ENCODE measurements around the gene MYO18B.

Gene MYO18B

DNA sequence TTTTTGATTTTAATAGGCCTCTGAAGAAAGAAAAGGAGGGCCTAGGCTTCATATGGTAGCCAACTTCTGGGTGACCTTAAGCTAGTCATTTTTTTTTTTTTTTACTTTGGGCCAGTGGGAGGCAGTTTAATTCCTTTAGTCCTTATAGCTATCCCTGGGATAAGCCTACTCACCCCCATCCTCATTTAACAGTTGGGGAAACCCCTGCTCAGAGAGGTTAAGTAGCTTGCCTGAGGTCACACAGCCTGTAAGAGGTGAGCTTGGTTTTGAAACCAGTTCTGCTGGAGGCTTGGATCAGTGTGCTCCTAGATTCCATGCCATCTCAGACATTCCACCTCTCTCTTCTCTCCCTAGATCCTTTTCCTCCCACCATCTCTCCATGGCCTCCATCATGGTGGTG is 86.4 kb downstream of the MYO18B start:
- no peak for DNase-seq

GRCh38 chr22:25829237-25829636 is 87.2 kb downstream of the MYO18B start:
- DNase-seq: no peak

DNA sequence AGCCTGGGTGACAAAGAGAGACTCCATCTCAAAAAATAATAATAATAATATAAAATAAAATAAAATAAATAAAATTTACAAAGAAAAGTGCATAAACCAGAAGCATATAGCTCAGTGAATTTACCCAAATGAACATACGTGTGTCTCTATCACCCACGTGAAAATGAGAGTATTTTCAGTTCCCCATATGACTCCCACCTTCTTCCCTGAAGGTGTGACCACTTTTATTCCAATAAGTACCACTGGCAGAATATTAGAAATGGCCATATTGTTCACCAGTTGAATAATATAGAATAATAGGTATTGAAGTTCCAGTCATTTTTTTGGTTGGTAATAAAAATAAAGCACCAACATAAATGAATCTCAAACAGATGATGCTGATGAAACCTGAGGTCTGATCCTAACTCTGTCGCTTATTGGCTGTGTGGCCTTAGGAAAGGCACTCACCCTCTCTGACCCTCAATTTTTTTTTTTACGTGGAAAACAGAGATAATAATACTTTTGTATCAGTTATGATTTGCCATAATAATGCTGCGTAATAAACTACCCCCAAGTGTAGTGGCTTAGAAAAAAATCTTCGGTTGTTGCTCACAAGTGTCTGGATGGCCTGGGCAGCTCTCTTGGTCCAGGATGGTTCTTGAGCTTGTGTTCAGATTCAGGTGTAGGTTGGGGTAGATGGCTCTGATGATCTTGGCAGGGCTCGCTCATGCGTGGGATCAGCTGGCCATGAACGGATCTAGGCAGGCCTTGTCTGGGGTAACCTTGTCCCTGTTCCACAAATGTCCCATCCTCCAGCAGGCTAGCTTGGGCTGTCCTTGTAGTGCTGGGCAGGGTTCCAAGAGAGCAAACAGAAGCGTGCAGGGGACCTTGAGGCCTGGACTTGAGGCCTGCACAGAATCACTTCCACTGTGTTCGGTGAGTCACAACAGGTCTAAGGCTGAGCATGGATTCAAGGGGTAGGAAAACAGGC is 88.1 kb downstream of the MYO18B start:
- DNase-seq: no peak

- no peak for DNase-seq
Measured at GRCh38 chr22:25833091-25833490, 91.1 kb downstream of the MYO18B start.

GRCh38 chr22:25833676-25834075 is 91.7 kb downstream of the MYO18B start:
- DNase-seq: no peak

- DNase-seq: no peak
Measured at GRCh38 chr22:25834490-25834889, 92.5 kb downstream of the MYO18B start.

- DNase-seq: no peak
Measured at GRCh38 chr22:25835348-25835747, 93.4 kb downstream of the MYO18B start.

GRCh38 chr22:25837288-25837900 is 95.4 kb downstream of the MYO18B start:
- DNase-seq: no peak

GRCh38 chr22:25838960-25839741 is 97.2 kb downstream of the MYO18B start:
- no peak for DNase-seq

GRCh38 chr22:25839755-25840154 is 97.8 kb downstream of the MYO18B start:
- no peak for DNase-seq

DNA sequence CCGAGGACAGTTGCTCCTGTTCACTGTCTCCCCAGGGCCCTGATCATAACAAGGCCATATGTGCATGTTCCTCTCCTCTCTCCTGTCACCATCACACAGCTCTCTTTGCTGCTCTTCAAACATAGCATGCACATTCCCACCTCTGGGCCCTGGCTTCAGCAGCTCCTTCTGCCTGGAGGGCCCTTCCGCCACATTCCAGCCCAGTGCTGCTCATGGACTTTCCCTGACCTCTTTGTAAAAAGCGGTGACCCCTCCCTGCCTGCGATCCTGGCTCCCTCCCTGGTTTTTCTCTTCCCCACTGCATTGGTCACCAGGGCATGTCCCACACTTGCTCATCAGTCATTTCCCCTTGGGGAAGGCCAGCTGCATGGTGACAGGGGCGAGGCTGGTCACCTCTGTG is 98.2 kb downstream of the MYO18B start:
- no peak for DNase-seq

GRCh38 chr22:25840891-25841290 is 98.9 kb downstream of the MYO18B start:
- DNase-seq: no peak

DNA sequence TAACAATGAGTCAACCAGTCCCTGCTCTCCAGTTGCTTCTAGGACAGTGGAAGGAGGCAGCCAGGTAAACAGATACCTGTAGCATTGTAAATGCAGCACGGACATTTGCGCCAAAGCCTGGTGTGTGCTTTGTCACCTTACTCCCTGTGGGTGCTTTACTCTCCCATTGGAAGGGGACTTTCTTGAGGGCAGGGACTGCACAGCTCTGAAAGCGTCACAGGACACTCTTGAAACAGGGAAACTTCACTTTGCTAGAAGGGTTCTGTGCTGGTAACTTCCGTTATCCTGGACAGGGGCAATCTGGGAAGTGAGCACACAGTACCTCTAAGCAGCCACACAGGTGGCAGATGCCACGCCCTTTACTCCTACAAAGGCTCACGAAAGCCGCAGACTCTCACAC is 99.8 kb downstream of the MYO18B start:
- DNase-seq: no peak

GRCh38 chr22:25843660-25844405 is 101.8 kb downstream of the MYO18B start:
- no peak for DNase-seq

DNA sequence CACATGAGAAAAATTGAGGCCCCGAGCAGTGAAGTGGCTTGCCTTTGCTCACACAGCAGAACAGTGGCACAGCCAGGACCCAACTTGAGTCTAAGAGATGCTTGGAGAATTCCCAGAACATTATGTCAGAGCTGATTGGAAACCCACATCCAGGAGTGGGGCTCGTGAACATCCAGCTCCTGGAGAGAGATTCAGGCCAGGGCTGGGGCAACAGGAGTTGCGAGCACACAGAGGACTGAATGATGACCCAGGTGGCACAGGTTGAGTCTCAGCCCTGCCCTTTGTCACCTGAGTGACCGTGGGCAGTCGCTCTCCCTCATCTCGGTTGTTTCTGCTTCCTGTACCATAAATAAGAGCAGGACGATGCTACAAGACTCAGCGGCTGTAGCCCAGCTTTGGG is 102.6 kb downstream of the MYO18B start:
- DNase-seq: no peak

DNA sequence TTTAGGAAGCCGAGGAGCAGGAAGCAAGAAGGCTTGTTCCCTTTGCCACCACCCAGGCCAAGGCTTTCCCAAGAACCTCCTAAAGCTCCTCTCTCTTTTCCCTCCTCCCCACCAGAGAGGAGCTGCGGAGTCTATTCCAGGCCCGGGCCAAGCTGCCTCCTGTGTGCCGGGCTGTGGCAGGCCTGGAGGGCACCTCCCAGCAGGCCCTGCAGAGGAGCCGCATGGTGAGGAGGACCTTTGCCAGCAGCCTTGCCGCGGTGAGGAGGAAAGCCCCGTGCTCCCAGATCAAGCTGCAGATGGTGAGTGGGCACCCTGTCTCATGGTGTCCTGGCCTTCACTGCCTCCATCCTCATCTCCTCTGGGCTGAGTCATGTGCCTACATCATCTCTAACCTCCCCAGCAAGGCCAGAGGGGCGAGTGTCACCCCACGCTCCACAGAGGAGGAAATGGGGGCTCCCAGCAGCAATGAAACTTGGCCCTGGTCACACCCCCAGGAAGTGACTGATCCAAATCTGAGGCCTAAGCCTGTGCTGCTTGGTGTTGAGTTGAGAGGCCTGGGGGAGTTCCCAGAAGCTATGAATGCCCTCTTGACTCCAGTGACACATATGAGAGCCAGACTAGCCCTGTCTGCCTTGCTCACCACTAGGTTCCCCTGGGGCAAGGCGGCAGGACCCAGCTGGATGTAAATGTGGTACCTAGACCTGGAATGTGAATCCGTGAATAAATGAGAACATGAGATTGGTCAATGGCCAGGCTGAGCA is 104.2 kb downstream of the MYO18B start:
- no peak for DNase-seq

DNA sequence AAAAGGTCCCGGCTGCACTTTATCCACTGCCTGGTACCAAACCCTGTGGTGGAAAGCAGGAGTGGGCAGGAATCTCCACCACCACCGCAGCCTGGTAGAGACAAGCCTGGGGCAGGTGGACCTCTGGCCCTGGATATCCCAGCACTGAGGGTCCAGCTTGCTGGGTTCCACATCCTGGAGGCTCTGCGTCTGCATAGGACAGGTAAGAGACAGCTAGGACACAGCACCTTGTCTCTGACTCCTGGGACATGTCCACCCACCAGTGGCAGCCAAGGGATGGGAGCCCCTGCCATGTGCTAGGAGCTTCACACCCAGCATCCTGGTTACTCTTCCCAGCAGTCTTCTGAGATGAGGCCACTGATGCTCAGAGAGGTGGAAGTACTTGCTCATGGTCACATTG is 105.5 kb downstream of the MYO18B start:
- DNase-seq: no peak

DNA sequence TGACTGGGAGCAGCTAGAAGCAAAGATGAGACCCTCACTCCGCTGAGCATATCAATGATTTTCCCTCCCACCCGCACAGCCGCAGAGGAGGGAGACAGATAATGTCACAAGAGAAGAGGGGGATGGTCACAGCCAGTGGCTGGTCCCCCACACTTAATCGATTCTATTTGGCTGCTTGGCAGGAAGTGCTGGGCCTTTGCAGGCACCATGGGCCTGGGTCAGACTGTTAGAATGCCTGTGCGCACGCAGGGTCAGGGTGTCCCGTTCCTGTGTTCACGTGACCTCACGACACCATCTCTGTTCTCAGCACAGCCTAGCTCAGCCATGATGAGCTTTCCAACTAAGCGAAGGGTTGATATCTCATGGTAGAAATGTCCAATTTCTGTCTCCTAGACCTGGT is 107.0 kb downstream of the MYO18B start:
- no peak for DNase-seq

DNA sequence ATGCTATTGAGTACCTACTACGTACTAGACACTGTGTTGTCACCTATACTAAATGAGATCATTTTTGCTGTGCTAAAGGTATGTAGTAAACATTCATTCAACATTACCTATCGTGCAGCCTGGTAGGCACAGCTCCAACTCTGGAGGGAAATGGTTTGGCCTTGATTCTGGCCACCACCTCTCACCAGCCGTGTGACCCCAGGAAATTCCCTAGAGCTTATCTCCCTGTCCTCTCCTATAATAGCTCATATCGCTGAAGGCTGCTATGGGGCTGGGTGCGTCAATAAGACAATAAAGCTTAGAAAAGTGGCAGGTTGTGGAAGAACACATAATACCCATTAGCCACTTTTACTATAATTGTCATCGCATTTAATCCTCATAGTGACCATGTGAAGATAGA is 107.5 kb downstream of the MYO18B start:
- DNase-seq: no peak

- no peak for DNase-seq
Measured at GRCh38 chr22:25852223-25852622, 110.2 kb downstream of the MYO18B start.

GRCh38 chr22:25853078-25853477 is 111.1 kb downstream of the MYO18B start:
- no peak for DNase-seq
